Activated effector memory CD4-positive, alpha-beta T cell treated with Interleukin-2 at 50 U/mL for 16 hours (primary cell): ENCODE data around the gene PSMD5.

Experiments used
- DNase-seq: peaks from one replicate; pipeline ENCODE4 v3.0.0-alpha.2; 2020

Gene PSMD5

DNA sequence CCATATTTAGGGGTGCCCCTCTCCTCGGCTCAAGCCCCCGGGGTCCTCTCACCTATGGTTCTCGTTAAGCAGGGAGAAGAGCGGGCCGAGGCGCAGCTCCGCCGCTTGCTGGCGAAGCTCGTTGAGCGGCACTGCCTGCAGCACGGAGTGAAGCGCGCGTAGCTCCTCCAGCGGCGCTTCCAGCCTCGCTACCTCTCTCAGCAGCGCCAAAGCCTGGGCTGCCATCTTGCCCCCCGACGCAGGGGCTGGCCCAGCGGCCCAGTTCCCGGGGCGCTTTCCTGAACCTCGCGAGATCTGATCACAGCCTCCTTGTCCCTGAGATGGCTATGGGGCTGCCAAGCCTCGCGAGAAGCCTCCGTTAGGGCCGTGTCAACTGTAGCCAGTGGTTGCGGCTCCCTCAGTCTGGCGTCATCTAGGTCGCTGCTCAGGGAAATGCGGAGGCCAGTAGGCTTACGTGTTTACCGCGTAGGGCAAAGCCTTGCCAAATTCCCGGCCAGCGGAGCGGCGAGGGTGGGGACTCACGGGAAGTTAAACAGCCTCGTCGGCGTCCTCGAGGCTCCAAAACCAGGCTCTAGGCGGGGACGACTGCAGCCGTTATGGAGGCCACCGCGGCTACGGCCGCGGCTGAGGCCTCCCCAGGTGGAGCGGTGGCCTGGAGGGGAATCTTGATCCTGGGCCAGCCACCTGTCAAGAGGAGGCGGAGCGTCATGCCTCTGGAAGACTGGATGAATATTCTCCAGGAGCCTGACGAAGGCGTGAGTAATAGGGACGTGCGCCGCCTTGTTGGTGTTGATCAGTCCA, at the start of gene PSMD5:
PSMD5 (minus strand) TSS at position 238 of the 801 bp plus-strand sequence; CDS start at position 225, 13 bp downstream.
- peak; percentile 91 for DNase-seq

GRCh38 chr9:120891884-120892747, 49.4 kb upstream of the PSMD5 start:
- DNase-seq: no peak

DNA sequence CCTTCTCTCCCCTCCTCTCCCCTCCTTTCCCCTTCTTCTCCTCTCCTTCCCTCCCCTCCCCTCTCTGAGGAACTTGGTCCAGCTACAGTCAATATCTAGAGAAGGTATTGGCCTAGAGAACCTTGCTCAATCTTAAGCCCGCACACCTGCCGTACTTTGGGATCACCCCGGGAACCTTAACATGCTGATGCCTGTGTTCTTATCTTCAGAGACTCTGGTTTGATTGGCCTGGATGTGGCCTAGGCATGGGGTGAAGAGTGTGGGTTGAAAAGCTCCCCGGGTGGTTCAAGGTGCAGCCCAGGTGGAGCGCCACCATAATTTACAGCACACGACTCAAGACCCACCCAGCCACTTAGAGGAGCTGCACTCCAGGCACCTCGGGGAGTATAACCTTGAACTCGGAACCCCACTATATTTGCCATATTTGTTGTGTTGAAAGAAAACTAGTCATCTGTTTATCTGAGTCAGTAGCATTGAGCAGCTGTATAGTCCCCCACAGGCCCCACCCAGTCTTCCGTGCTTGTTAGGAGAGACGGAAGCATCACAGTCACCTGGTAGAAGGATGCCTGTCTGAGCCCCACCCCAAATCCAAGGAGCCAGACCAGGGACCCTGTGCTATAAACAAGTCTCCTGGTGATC, 48.6 kb upstream of the PSMD5 start:
- DNase-seq: peak; percentile 65

- no peak for DNase-seq
Observed at GRCh38 chr9:120890320-120891244, 47.9 kb upstream of the PSMD5 start.

DNA sequence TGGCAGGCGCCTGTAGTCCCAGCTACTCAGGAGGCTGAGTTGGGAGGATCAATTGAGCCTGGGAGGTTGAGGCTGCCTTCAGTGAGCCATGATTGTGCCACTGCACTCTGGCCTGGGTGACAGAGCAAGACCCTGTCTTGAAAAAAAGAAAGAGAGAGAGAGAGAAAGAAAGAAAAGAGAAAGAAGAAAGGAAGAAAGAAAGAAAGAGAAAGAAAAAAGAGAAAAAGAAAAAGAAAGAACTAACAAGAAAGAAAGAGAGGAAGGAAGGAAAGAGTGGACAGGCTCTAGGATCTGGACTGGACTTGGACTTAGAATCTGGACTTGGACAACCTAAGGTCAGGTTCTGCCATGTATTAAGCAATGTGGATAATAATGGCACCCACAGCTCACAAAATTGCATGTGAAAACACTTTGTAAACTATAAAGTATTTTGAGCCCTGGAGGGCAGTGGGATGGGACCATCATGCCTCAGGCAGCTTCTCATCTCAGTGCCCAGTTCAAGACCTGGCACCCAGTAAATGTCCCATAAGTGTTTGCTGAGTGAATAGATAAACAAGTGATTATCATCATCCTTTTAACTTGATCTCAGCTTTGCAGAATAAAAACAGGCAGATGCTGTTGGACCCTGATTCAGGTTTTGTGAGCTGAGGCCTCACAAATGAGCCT, 47.0 kb upstream of the PSMD5 start:
- no peak for DNase-seq

DNA sequence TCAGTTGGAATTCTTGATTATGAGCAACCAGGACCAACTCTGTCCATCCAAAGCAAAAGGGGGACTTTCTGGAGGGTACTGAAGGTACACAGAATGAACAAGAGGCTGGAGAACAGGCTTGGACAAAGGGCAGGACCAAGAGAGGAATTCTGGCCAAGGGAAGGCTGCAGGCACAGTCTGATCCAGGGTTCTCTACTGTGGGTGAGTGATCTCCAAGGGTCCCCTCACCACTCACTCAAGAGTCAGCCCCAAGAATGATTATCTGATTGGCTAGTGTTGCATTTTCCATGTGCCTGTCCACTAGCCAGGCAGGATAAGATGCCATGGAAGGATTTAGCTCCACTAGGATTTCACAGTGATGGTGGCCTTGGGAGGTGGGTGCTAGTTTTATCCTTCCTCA, 45.9 kb upstream of the PSMD5 start:
- no peak for DNase-seq

DNA sequence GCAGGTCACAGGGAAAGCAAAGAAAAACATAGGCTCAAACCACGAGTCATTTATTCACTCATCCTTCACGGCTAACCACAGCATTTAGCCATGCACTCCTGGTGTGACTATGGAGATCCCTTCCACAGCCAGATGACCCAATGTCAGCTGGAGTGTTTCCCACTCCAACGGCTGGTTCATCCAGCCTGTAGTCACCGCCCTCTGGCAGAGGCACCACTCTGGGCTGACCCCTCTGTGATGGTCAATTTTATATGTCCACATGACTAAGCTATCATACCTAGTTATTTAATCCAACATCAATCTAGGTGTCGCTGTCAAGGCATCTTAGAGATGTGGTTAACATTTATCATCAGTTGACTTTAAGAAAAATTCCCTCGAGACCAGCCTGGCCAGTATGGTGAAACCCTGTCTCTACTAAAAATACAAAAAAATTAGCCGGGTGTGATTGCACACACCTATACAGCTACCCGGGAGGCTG, 43.8 kb upstream of the PSMD5 start:
- DNase-seq: no peak

- no peak for DNase-seq
Observed at GRCh38 chr9:120885958-120886357, 43.2 kb upstream of the PSMD5 start.

- no peak for DNase-seq
Observed at GRCh38 chr9:120885457-120885856, 42.7 kb upstream of the PSMD5 start.

GRCh38 chr9:120883608-120883996, 40.9 kb upstream of the PSMD5 start:
- no peak for DNase-seq

GRCh38 chr9:120882935-120883607, 40.3 kb upstream of the PSMD5 start:
- no peak for DNase-seq

GRCh38 chr9:120879446-120879845, 36.7 kb upstream of the PSMD5 start:
- DNase-seq: no peak

- no peak for DNase-seq
Observed at GRCh38 chr9:120878188-120879130, 35.7 kb upstream of the PSMD5 start.

DNA sequence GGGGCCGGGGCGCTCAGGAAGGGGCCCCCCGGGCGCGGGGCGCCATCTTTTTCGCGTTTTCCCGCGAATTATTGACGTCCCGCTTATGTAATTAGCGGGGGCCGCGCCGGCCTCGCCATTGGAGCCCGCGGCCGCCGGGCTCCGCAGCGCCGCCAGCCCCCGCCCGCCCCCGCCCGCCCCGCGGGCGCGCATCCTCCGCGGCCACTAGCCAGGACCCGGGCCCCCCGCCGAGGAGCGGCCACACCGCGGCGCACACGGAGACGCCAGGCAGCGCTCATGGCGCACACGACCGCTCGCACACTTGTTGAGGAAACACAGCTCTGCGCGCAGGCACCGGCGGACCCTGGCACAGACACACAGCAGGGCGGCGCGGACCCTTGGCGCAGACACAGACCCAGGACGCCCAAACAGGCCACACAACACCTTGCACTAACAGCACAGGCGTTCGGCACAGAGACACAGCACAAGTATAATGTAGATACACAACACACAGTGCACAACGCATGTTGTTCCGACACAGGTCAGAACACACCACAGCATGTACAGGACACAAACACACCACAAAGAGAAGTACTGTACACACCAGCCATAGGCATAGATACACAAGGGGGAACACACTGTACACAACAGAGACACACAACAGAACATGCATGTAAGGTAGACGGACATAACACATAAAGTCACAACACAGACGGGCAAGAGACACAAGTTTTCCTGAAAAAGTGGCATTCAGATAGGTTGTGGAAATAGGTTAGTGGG, 34.7 kb upstream of the PSMD5 start:
- peak; percentile 57 for DNase-seq

DNA sequence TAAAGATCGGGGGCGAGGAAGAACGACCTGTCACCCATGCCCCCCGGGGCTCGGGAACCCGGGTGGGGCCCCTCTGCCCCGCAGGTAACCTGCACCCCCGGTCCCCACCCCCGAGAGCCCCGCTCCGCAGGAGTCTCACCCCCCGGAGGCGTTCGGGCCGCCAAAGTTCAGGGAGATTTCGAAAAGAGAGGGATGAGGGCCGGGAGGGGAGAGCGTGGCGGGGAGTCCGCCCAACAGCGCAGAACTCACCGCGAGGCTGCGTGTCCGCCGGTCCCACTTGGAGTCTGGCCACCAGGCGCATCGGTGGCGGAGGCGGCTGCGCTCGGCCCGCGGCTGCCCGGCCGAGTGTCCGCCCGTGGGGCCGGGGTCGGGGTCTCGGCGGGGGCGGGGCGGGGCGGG, 34.1 kb upstream of the PSMD5 start, which contains the start of gene PHF19:
PHF19 (minus strand) TSS at position 347 of the 399 bp plus-strand sequence. CDS start 2,447 bp downstream, outside the sequence.
- DNase-seq: no peak

DNA sequence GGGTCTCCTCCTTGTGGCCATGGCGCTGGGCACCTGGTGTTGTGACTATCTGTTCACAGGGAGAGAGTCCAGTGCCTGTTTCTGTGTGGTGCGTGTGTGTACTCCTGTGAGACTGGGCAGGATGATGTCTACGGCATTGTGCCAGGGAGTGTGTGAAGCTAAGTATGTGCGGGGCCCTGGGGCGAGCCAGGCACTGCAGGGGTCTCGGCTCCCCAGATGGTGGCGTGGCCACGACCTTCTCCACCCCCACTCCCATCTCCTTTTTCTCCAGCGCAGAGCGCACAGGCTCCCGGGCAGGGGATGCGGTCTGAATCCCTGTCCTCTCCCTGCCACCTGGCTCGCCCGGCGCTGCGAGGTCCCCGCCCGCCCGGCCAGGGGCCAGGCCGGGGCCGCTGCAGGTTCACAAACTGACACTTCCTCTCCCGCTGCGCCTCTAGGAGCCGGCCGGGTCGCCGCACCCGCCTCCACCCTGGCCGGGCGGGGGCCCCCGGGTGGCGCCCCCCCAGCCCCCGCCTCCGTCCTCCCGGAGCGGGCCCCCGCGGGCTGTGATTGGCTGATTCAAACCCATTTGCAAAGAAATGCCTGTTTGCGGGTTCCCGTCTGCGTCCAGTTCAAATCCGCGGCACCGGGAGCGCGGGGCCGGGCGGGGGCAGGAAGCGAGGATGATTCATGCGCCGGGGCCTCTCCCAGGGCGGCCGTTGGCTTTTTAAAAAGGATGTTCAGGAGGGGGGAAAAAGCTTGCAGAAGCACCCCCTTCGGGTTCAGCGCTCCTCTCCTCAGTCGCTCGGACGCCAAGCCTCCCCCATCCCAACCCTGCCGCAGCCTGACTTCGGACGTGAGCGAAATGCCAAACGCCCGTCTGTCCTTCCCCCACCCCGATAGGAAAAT, 33.5 kb upstream of the PSMD5 start:
- DNase-seq: peak; percentile 81

GRCh38 chr9:120875643-120875953, 32.9 kb upstream of the PSMD5 start:
- no peak for DNase-seq

DNA sequence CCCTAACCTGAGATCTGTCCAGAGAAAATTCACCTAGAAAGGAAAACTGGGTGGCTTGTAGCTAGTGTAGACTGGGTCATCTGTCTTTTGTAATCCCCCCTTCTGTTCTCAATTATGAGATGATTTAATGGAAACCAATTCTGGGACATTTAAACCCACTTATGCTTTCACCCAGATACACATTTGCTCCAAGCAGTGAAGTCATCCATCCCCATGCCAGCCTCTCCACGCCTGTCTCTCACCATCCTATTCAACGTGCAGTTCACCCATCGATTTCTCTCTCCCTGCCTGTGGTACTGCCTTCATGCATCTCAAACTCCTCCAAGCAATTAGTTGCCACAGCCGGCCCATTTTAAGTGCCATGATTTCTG, 32.5 kb upstream of the PSMD5 start:
- no peak for DNase-seq
